GM23248 (cell line): Measurements from ENCODE around the gene MIGA1. TPM values are rescaled to one million over a fixed set of nuclear protein-coding genes. Genes with fewer than 3 reads are reported as not detected.
"Not testable (repeated sequence)": the region's sequence is repeated elsewhere in the genome, so short reads cannot be mapped to it uniquely, and the experiment has no call there.

Experiments used
- DNase-seq: peaks from one replicate; pipeline ENCODE4 v3.0.0-alpha.2; 2015
- H2AFZ ChIP-seq: fragments of 200-600 bp; sonication (generic); 2 replicates; pipeline ENCODE4 v1.6.1; 2016; ENCODE audit warnings: antibody characterized with exemption
- H3F3A ChIP-seq: fragments of 200-600 bp; sonication (generic); 2 replicates; pipeline ENCODE4 v1.6.1; 2016; ENCODE audit warnings: mild to moderate bottlenecking, antibody characterized with exemption, mixed run types; ENCODE audit not compliant: insufficient read depth
- H3K27ac ChIP-seq: fragments of 200-600 bp; sonication (generic); 2 replicates; pipeline ENCODE4 v1.5.1; 2016; ENCODE audit warnings: mild to moderate bottlenecking
- H3K27me3 ChIP-seq: fragments of 200-600 bp; sonication (generic); replicated peaks from 2 replicates; pipeline ENCODE4 v1.6.1; 2016; ENCODE audit warnings: mild to moderate bottlenecking; ENCODE audit not compliant: insufficient read depth
- H3K36me3 ChIP-seq: fragments of 200-600 bp; sonication (generic); 2 replicates; pipeline ENCODE4 v1.6.1; 2016; ENCODE audit warnings: low read depth, mild to moderate bottlenecking
- H3K4me1 ChIP-seq: fragments of 200-600 bp; sonication (generic); 2 replicates; pipeline ENCODE4 v1.6.1; 2016; ENCODE audit warnings: mild to moderate bottlenecking; ENCODE audit not compliant: insufficient read depth
- H3K4me2 ChIP-seq: fragments of 200-600 bp; sonication (generic); one replicate; pipeline ENCODE4 v1.6.1; 2016; ENCODE audit warnings: mild to moderate bottlenecking; ENCODE audit not compliant: unreplicated experiment
- H3K4me3 ChIP-seq: fragments of 200-600 bp; sonication (generic); 2 replicates; pipeline ENCODE4 v1.5.1; 2016; ENCODE audit warnings: mild to moderate bottlenecking
- H3K79me2 ChIP-seq: fragments of 200-600 bp; sonication (generic); 2 replicates; pipeline ENCODE4 v1.6.1; 2016; ENCODE audit warnings: mild to moderate bottlenecking; ENCODE audit not compliant: insufficient read depth
- H3K9ac ChIP-seq: fragments of 200-600 bp; sonication (generic); 2 replicates; pipeline ENCODE4 v1.6.1; 2016; ENCODE audit warnings: mild to moderate bottlenecking
- H3K9me2 ChIP-seq: fragments of 200-600 bp; sonication (generic); 2 replicates; pipeline ENCODE4 v1.6.1; 2016; ENCODE audit warnings: mixed run types, mild to moderate bottlenecking, moderate library complexity; ENCODE audit not compliant: insufficient read depth
- H3K9me3 ChIP-seq: fragments of 200-600 bp; sonication (generic); one replicate; pipeline ENCODE4 v1.6.1; 2017; ENCODE audit warnings: low read depth
- H4K20me1 ChIP-seq: fragments of 200-600 bp; sonication (generic); 2 replicates; pipeline ENCODE4 v1.6.0; 2016; ENCODE audit not compliant: insufficient read depth
- EZH2 ChIP-seq: fragments of 200-600 bp; sonication (generic); IDR thresholded peaks from 2 replicates; pipeline ENCODE4 v1.6.1; 2018; ENCODE audit warnings: antibody characterized with exemption, mild to moderate bottlenecking; ENCODE audit not compliant: insufficient read depth, poor library complexity, severe bottlenecking
- EZH2phosphoT487 ChIP-seq: fragments of 200-600 bp; sonication (generic); IDR thresholded peaks from 2 replicates; pipeline ENCODE4 v1.6.1; 2018; ENCODE audit warnings: antibody characterized with exemption, moderate library complexity, mild to moderate bottlenecking, low read depth; ENCODE audit not compliant: insufficient read depth
- WGBS, 2 experiments: methylation state at CpG; one replicate each; pipeline ENCODE4 v1.1.6; 2015 to 2017; ENCODE audit warnings: low lambda C conversion rate in 2 of 2, low coverage in 1 of 2; ENCODE audit errors: missing lambda C conversion rate in 2 of 2; 5-methylcytosine and 5-hydroxymethylcytosine counted together
- in situ Hi-C: fragments of 300-500 bp; cut with MboI; formaldehyde crosslinking; loops from 2 replicates; pipeline ENCODE4 v1.15.0; 2020
- polyA plus RNA-seq: library from polyadenylated mRNA; unstranded; fragments of >200 nt; fragmentation: Nextera tagmentation; extraction: Ambion mirVana; gene quantifications from 2 replicates; pipeline ENCODE4 v1.2.1, GENCODE V29; 2016
- total RNA-seq: library from RNA; depleted of rRNA; stranded (reverse); fragments of >200 nt; shearing (Covaris generic); gene quantifications from 2 replicates; pipeline ENCODE4 v1.2.3, GENCODE V29; 2014

MIGA1 gene
- total and polyA plus RNA-seq, 2 experiments from 2014 or later: 11.6 to 14.4 TPM

- Histone ChIP-seq H3F3A (no peaks in the 10 kb centered on the region), H3K4me2 (no peak overlapping the region), H3K27ac (no peak overlapping the region), H2AFZ (no peak overlapping the region), H3K9me2 (no peaks in the 10 kb centered on the region), H3K4me3 (no peak overlapping the region), H3K9ac (no peak overlapping the region), H3K27me3 (no peaks in the 10 kb centered on the region), H3K36me3 (no peaks in the 10 kb centered on the region), H4K20me1 (no peaks in the 10 kb centered on the region), H3K9me3 (no peaks in the 10 kb centered on the region), H3K4me1 (no peaks in the 10 kb centered on the region), H3K79me2 (no peaks in the 10 kb centered on the region)
- WGBS, 2 experiments: 68 to 74% methylated on average over 4 of the region's 4 CpGs
- TF ChIP-seq EZH2phosphoT487: no peak
- no peak for TF ChIP-seq EZH2
- in situ Hi-C loops: no loop called here
- peak; percentile 18 for DNase-seq
Measured at GRCh38 chr1:77768006-77768405, 11.4 kb upstream of the MIGA1 start.

GRCh38 chr1:77776007-77776700, 3.3 kb upstream of the MIGA1 start:
- 84 to 92% methylated on average over 6 to 7 of the region's 7 CpGs for WGBS, 2 experiments
- no peak overlapping the region for H3K27ac ChIP-seq
- H3K79me2 ChIP-seq: peaks cover 30% of the 10 kb centered on the region
- H4K20me1 ChIP-seq: no peaks in the 10 kb centered on the region
- no peak for DNase-seq
- no peak overlapping the region for H3K4me3 ChIP-seq
- H3K9me3 ChIP-seq: no peaks in the 10 kb centered on the region
- no peaks in the 10 kb centered on the region for H3K27me3 ChIP-seq
- H3F3A ChIP-seq: no peaks in the 10 kb centered on the region
- in situ Hi-C loops: no loop called here
- H3K9ac ChIP-seq: no peak overlapping the region
- no peaks in the 10 kb centered on the region for H3K36me3 ChIP-seq
- H3K4me1 ChIP-seq: peaks cover 7% of the 10 kb centered on the region
- H3K4me2 ChIP-seq: no peak overlapping the region
- H2AFZ ChIP-seq: peak overlapping the region; percentile 7; the same call in 1 of the 2 replicates
- TF ChIP-seq EZH2 (no peak), EZH2phosphoT487 (no peak)
- no peaks in the 10 kb centered on the region for H3K9me2 ChIP-seq

GRCh38 chr1:77781683-77782082, 2.2 kb downstream of the MIGA1 start:
- peak overlapping the region; percentile 87 for H3K4me2 ChIP-seq
- H3K79me2 ChIP-seq: peaks cover 81% of the 10 kb centered on the region
- H2AFZ ChIP-seq: no peak overlapping the region
- 0 out of 2 replicates have a peak overlapping the region, but pooled peaks have one; percentile 85 for H3K4me3 ChIP-seq
- H3F3A ChIP-seq: no peaks in the 10 kb centered on the region
- 90 to 100% methylated on average over 1 of the region's 1 CpG for WGBS, 2 experiments
- H3K9me3 ChIP-seq: no peaks in the 10 kb centered on the region
- H3K9ac ChIP-seq: no peak overlapping the region
- H3K9me2 ChIP-seq: no peaks in the 10 kb centered on the region
- no peak overlapping the region for H3K27ac ChIP-seq
- H3K36me3 ChIP-seq: peaks cover 13% of the 10 kb centered on the region
- no peak for DNase-seq
- no peaks in the 10 kb centered on the region for H3K27me3 ChIP-seq
- in situ Hi-C loops: no loop called here
- peaks cover 17% of the 10 kb centered on the region for H3K4me1 ChIP-seq
- no peaks in the 10 kb centered on the region for H4K20me1 ChIP-seq
- no peak for TF ChIP-seq EZH2
- TF ChIP-seq EZH2phosphoT487: no peak

GRCh38 chr1:77783141-77783540, 3.7 kb downstream of the MIGA1 start:
- Histone ChIP-seq H3K9ac (no peak overlapping the region), H3K4me1 (peaks cover 17% of the 10 kb centered on the region), H3K36me3 (peaks cover 16% of the 10 kb centered on the region), H3K4me2 (no peak overlapping the region), H3F3A (no peaks in the 10 kb centered on the region), H3K27ac (no peak overlapping the region), H3K9me3 (no peaks in the 10 kb centered on the region), H3K9me2 (no peaks in the 10 kb centered on the region), H3K4me3 (no peak overlapping the region), H3K27me3 (no peaks in the 10 kb centered on the region), H2AFZ (no peak overlapping the region), H4K20me1 (no peaks in the 10 kb centered on the region), H3K79me2 (peaks cover 94% of the 10 kb centered on the region)
- in situ Hi-C loops: no loop called here
- DNase-seq: no peak
- 72 to 88% methylated on average over 2 of the region's 2 CpGs for WGBS, 2 experiments
- no peak for TF ChIP-seq EZH2
- TF ChIP-seq EZH2phosphoT487: no peak

- H3K9me3 ChIP-seq, H3F3A ChIP-seq, H3K9me2 ChIP-seq, H3K27ac ChIP-seq, H3K27me3 ChIP-seq, H3K4me3 ChIP-seq, H2AFZ ChIP-seq, in situ Hi-C loops, DNase-seq, H3K9ac ChIP-seq, H4K20me1 ChIP-seq, H3K4me2 ChIP-seq, H3K4me1 ChIP-seq: not testable (repeated sequence)
- H3K79me2 ChIP-seq: peaks cover 86% of the 10 kb centered on the region
- 100% methylated on average over 2 of the region's 2 CpGs for WGBS, 2 experiments
- peaks cover 21% of the 10 kb centered on the region for H3K36me3 ChIP-seq
Measured at GRCh38 chr1:77786093-77786741, 6.8 kb downstream of the MIGA1 start.
